Kidney capillary endothelial cell (primary cell): ENCODE data around the gene EEPD1.

Experiments used
- DNase-seq: peaks from one replicate; pipeline ENCODE4 v3.0.0-alpha.2; 2018; ENCODE audit warnings: low spot score

The EEPD1 gene

GRCh38 chr7:36192053-36192824, 39.2 kb downstream of the EEPD1 start:
- DNase-seq, result no peak

GRCh38 chr7:36192877-36193276, 39.8 kb downstream of the EEPD1 start:
- DNase-seq, result no peak

GRCh38 chr7:36198854-36199266, 45.8 kb downstream of the EEPD1 start:
- no peak for DNase-seq

- no peak for DNase-seq
These were observed 46.3 kb downstream of the EEPD1 start for GRCh38 chr7:36199329-36199728.

GRCh38 chr7:36201122-36201723, 48.2 kb downstream of the EEPD1 start:
- DNase-seq, result no peak

- no peak for DNase-seq
These were observed 49.3 kb downstream of the EEPD1 start for GRCh38 chr7:36202398-36202797.

GRCh38 chr7:36203071-36203790, 50.2 kb downstream of the EEPD1 start:
- no peak for DNase-seq

- DNase-seq, result no peak
These were observed 51.1 kb downstream of the EEPD1 start for GRCh38 chr7:36204044-36204663.

- DNase-seq, result peak; percentile 44
These were observed 52.0 kb downstream of the EEPD1 start for GRCh38 chr7:36204929-36205635.

- no peak for DNase-seq
These were observed 52.7 kb downstream of the EEPD1 start for GRCh38 chr7:36205803-36206202.

GRCh38 chr7:36207451-36208291, 54.6 kb downstream of the EEPD1 start:
- peak; percentile 75 for DNase-seq

GRCh38 chr7:36208426-36208825, 55.4 kb downstream of the EEPD1 start:
- DNase-seq, result no peak

GRCh38 chr7:36208997-36209813, 56.2 kb downstream of the EEPD1 start:
- no peak for DNase-seq

- DNase-seq, result no peak
These were observed 56.7 kb downstream of the EEPD1 start for GRCh38 chr7:36209814-36210183.

- no peak for DNase-seq
These were observed 57.4 kb downstream of the EEPD1 start for GRCh38 chr7:36210291-36210922.

- no peak for DNase-seq
These were observed 61.8 kb downstream of the EEPD1 start for GRCh38 chr7:36214608-36215456.

GRCh38 chr7:36215457-36215765, 62.4 kb downstream of the EEPD1 start:
- no peak for DNase-seq

- no peak for DNase-seq
These were observed 63.1 kb downstream of the EEPD1 start for GRCh38 chr7:36216063-36216684.
